Endothelial cell of umbilical vein (primary cell): Measurements from ENCODE around the gene FRMD4A. TPM values are rescaled to one million over a fixed set of nuclear protein-coding genes. Genes with fewer than 3 reads are reported as not detected.

Source experiments
- BruUV-seq: library from RNA; stranded (reverse); fragments of 400-500 nt; replicated peaks from 2 replicates; lab custom pipeline; 2021; lab: Mats Ljungman, UMichigan
- CTCF ChIA-PET: fragments of 300-600, 350-600 bp; sonication (Branson Sonifier 250); formaldehyde crosslinking; loops from one replicate; lab custom pipeline; 2021; ENCODE audit warnings: antibody characterized with exemption, inconsistent platforms; lab: Charles Lee
- POLR2A ChIA-PET: fragments of 300-600, 350-600 bp; sonication (Branson Sonifier 250); formaldehyde crosslinking; loops from one replicate; lab custom pipeline; 2021; ENCODE audit warnings: antibody characterized with exemption, inconsistent platforms; lab: Charles Lee
- DNase-seq: peaks from one replicate; pipeline ENCODE4 v3.0.0-alpha.2; 2011; ENCODE audit warnings: low read depth, low spot score
- FAIRE-seq: peaks from 2 replicates; lab custom pipeline; 2011; peaks lifted over from hg19 to GRCh38; lab: Jason Lieb, UNC
- H2AFZ ChIP-seq: 2 replicates; pipeline ENCODE4 v1.6.0; 2012; ENCODE audit warnings: low read depth, low read length, control low read depth, inconsistent platforms
- H3K27ac ChIP-seq: 2 replicates; pipeline ENCODE4 v1.5.1; 2011; ENCODE audit warnings: low read depth, mild to moderate bottlenecking, control low read depth, low read length, moderate library complexity; ENCODE audit not compliant: insufficient read depth
- H3K27me3 ChIP-seq, 2 experiments: 2 replicates each; pipeline versions ENCODE4 v1.6.0 to v1.6.1; 2011; ENCODE audit warnings: low read length in 2 of 2, mixed read lengths in 1 of 2; ENCODE audit not compliant: control insufficient read depth in 2 of 2, insufficient read depth in 2 of 2
- H3K36me3 ChIP-seq, 2 experiments: 2 replicates in 1 of 2; 3 replicates in 1 of 2; pipeline ENCODE4 v1.5.1; 2011; ENCODE audit warnings: low read length in 2 of 2, mild to moderate bottlenecking in 1 of 2, moderate library complexity in 1 of 2; ENCODE audit not compliant: control insufficient read depth in 2 of 2, insufficient read depth in 2 of 2; ENCODE audit errors: extremely low read depth in 1 of 2
- H3K4me1 ChIP-seq: 3 replicates; pipeline ENCODE4 v1.5.1; 2011; ENCODE audit warnings: mild to moderate bottlenecking, low read length; ENCODE audit not compliant: control insufficient read depth, insufficient read depth; ENCODE audit errors: extremely low read depth
- H3K4me2 ChIP-seq: 2 replicates; pipeline ENCODE4 v1.6.1; 2011; ENCODE audit warnings: low read length, control low read depth, mixed read lengths; ENCODE audit not compliant: insufficient read depth
- H3K4me3 ChIP-seq, 3 experiments: fragments of 200-600 bp in 1 of 3; sonication (generic), shearing (Covaris generic) in 1 of 3; replicated peaks in 1 of 3; 2 replicates each; pipeline ENCODE4 v1.5.1; 2011 to 2016; ENCODE audit warnings: control low read depth in 3 of 3, low read length in 3 of 3, mild to moderate bottlenecking in 2 of 3, inconsistent platforms in 1 of 3, low read depth in 1 of 3, moderate library complexity in 1 of 3; ENCODE audit not compliant: insufficient read depth in 1 of 3
- H3K79me2 ChIP-seq: 2 replicates; pipeline ENCODE4 v1.6.0; 2012; ENCODE audit warnings: low read length, inconsistent platforms; ENCODE audit not compliant: control insufficient read depth, insufficient read depth
- H3K9ac ChIP-seq: replicated peaks from 2 replicates; pipeline ENCODE3; 2011; ENCODE audit warnings: low read length, control low read depth; ENCODE audit not compliant: insufficient read depth; ENCODE audit errors: extremely low read depth
- H3K9me1 ChIP-seq: replicated peaks from 3 replicates; pipeline ENCODE4 v1.6.0; 2011; ENCODE audit warnings: mild to moderate bottlenecking, low read length; ENCODE audit not compliant: control insufficient read depth, insufficient read depth; ENCODE audit errors: extremely low read depth
- H3K9me3 ChIP-seq: replicated peaks from 2 replicates; pipeline ENCODE4 v1.5.1; 2012; ENCODE audit warnings: low read length, inconsistent platforms; ENCODE audit not compliant: control insufficient read depth, insufficient read depth
- H4K20me1 ChIP-seq: replicated peaks from 2 replicates; pipeline ENCODE3; 2011; ENCODE audit warnings: mild to moderate bottlenecking, low read length; ENCODE audit not compliant: control insufficient read depth, insufficient read depth; ENCODE audit errors: extremely low read depth
- CTCF ChIP-seq, 2 donors: IDR thresholded peaks; 1 replicate in 1 of 2; 2 replicates in 1 of 2; pipeline ENCODE4 v1.5.1; 2011; ENCODE audit warnings: low read length in 2 of 2, mild to moderate bottlenecking in 2 of 2, moderate library complexity in 2 of 2, control low read depth in 1 of 2, inconsistent platforms in 1 of 2, low read depth in 1 of 2; ENCODE audit not compliant: insufficient read depth in 1 of 2; ENCODE audit errors: extremely low read depth in 1 of 2
- EZH2 ChIP-seq: IDR thresholded peaks from 2 replicates; pipeline ENCODE4 v1.6.1; 2012; ENCODE audit warnings: borderline replicate concordance, low read depth, mild to moderate bottlenecking, moderate library complexity, low read length, inconsistent platforms; ENCODE audit not compliant: severe bottlenecking
- FOS ChIP-seq: IDR thresholded peaks from 2 replicates; pipeline ENCODE4 v1.6.1; 2011; ENCODE audit warnings: mild to moderate bottlenecking, low read length, moderate library complexity, borderline replicate concordance; ENCODE audit not compliant: insufficient read depth
- GATA2 ChIP-seq: IDR thresholded peaks from 2 replicates; pipeline ENCODE4 v1.7.0; 2011; ENCODE audit warnings: low read depth, mild to moderate bottlenecking, moderate library complexity, mixed read lengths, low read length; ENCODE audit not compliant: insufficient read length, insufficient read depth
- JUN ChIP-seq: IDR thresholded peaks from 2 replicates; pipeline ENCODE4 v1.6.1; 2011; ENCODE audit warnings: borderline replicate concordance, low read depth; ENCODE audit not compliant: insufficient read length, insufficient read depth
- MAX ChIP-seq: IDR thresholded peaks from 2 replicates; pipeline ENCODE4 v1.6.1; 2011; ENCODE audit not compliant: insufficient read depth, insufficient read length
- MYC ChIP-seq: IDR thresholded peaks from one replicate; pipeline ENCODE4 v1.6.1; 2011; ENCODE audit warnings: mild to moderate bottlenecking, low read depth, low read length
- POLR2A ChIP-seq: IDR thresholded peaks from 2 replicates; pipeline ENCODE4 v1.6.1; 2012; ENCODE audit warnings: low read depth, mild to moderate bottlenecking, control low read depth, low read length
- POLR2AphosphoS5 ChIP-seq: IDR thresholded peaks from 2 replicates; pipeline ENCODE4 v1.6.1; 2012; ENCODE audit warnings: low read depth, mild to moderate bottlenecking, control low read depth, low read length, moderate library complexity; ENCODE audit not compliant: insufficient read depth
- dilution Hi-C: fragments of 300-500 bp; cut with MboI; formaldehyde crosslinking; loops from one replicate; pipeline ENCODE4 v1.15.0; 2019; ENCODE audit warnings: low sequenced_read_pairs; ENCODE audit not compliant: extremely low pct_ligation_motif_present
- intact Hi-C: fragments of 100-400 bp; cut with micrococcal nuclease; formaldehyde crosslinking; loops from one replicate; pipeline ENCODE4 v1.10.0; 2022
- polyA plus RNA-seq, 4 experiments: library from polyadenylated mRNA; depleted of rRNA in 3 of 4; stranded (reverse) in 3 of 4; unstranded in 1 of 4; fragments of >200 nt; gene quantifications; 2 replicates each; pipeline versions ENCODE4 v1.2.1 to v1.2.3, GENCODE V29; 2011 to 2012; ENCODE audit warnings: missing spikeins in 1 of 4
- total RNA-seq: library from RNA; stranded (reverse); gene quantifications from 2 replicates; pipeline ENCODE4 v1.2.3, GENCODE V29; 2021

Gene FRMD4A
- total and polyA plus RNA-seq, 2 donors (not counting 3 experiments of a cell fraction or from before 2014, with no cell fraction given): 123 to 148 TPM

DNA sequence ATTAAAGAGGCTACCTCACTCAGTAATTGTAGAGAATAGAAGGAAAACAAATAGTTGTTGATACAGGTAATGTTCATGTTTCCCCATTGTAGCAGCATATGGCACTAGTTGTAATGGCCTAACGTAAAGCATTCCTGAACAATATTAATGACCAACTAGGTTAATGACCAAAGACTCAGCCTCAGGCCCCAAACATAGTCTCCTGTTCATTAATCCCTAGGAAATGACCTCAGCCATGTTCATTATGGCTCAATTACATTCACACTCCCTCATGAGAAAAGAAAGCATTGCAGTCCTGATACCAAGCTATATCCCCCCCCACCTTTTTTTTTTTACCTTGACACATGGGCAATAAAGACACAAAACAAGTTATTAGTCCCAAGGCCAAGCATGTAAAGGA lies 12.7 kb downstream of the FRMD4A start:
- intact Hi-C loops: no loop called here
- no peak overlapping the region for H3K9ac ChIP-seq
- POLR2A ChIA-PET: no interaction called here
- peaks cover 31 to 39% of the 10 kb centered on the region in 2 experiments for H3K27me3 ChIP-seq
- H3K4me2 ChIP-seq: no peak overlapping the region
- H3K9me3 ChIP-seq: no peaks in the 10 kb centered on the region
- dilution Hi-C loops: no loop called here
- H3K4me3 ChIP-seq: no peak overlapping the region
- H3K4me1 ChIP-seq: no peaks in the 10 kb centered on the region
- no peaks in the 10 kb centered on the region for H4K20me1 ChIP-seq
- no peaks in the 10 kb centered on the region for H3K36me3 ChIP-seq
- DNase-seq: no peak
- CTCF ChIA-PET: interaction anchor here (1.3 kb wide), 1 partner anchor 10 kb away, joined by 3 read pairs; no protein-coding TSS in a partner anchor
- no peak overlapping the region for H2AFZ ChIP-seq
- H3K9me1 ChIP-seq: no peaks in the 10 kb centered on the region
- no peak for TF ChIP-seq JUN
- TF ChIP-seq GATA2: no peak
- no peak for TF ChIP-seq EZH2
- no peak for TF ChIP-seq POLR2AphosphoS5
- no peak for TF ChIP-seq MYC
- TF ChIP-seq POLR2A: no peak
- TF ChIP-seq FOS: no peak
- TF ChIP-seq CTCF (IDR thresholded peaks at IDR 0.05; ENCODE audit: extremely low read depth in 1 of 2, insufficient read depth in 1 of 2, low read depth in 1 of 2, low read length in 2 of 2): no peak
- no peak for TF ChIP-seq MAX
- no peak for FAIRE-seq
- no peaks in the 10 kb centered on the region for H3K79me2 ChIP-seq
- no TSS peak for BruUV-seq
- H3K27ac ChIP-seq: no peak overlapping the region
